8988T (cell line): ENCODE measurements around the gene LRMDA.
A peak's percentile ranks its signal among the peaks of the same experiment; 100 is the strongest.

ENCODE experiments used
- DNase-seq: peaks from one replicate; pipeline ENCODE4 v3.0.0; 2011

The LRMDA gene

GRCh38 chr10:75431180-75432111 lies at the start of gene LRMDA:
Gene LRMDA, plus strand, starts transcription at chr10:75431624.
- peak; percentile 49 for DNase-seq

- DNase-seq, result no peak
Observed at GRCh38 chr10:75386128-75386527, 45.3 kb upstream of the LRMDA start.

- DNase-seq, result no peak
Observed at GRCh38 chr10:75388082-75388481, 43.3 kb upstream of the LRMDA start.

GRCh38 chr10:75390178-75390577 lies 41.2 kb upstream of the LRMDA start:
- no peak for DNase-seq

- no peak for DNase-seq
Observed at GRCh38 chr10:75392271-75392670, 39.2 kb upstream of the LRMDA start.

- no peak for DNase-seq
Observed at GRCh38 chr10:75392744-75393143, 38.7 kb upstream of the LRMDA start.

- DNase-seq, result no peak
Observed at GRCh38 chr10:75394221-75394620, 37.2 kb upstream of the LRMDA start.

GRCh38 chr10:75395066-75395931 lies 36.1 kb upstream of the LRMDA start:
- DNase-seq, result peak; percentile 92

GRCh38 chr10:75395932-75396630 lies 35.3 kb upstream of the LRMDA start:
- DNase-seq, result no peak

GRCh38 chr10:75396631-75397495 lies 34.6 kb upstream of the LRMDA start:
- DNase-seq, result no peak

GRCh38 chr10:75397496-75398199 lies 33.8 kb upstream of the LRMDA start:
- no peak for DNase-seq

GRCh38 chr10:75398200-75398691 lies 33.2 kb upstream of the LRMDA start:
- DNase-seq, result no peak

- DNase-seq, result no peak
Observed at GRCh38 chr10:75398692-75399460, 32.5 kb upstream of the LRMDA start.

- peak; percentile 93 for DNase-seq
Observed at GRCh38 chr10:75399461-75400162, 31.8 kb upstream of the LRMDA start.

GRCh38 chr10:75400163-75400770 lies 31.2 kb upstream of the LRMDA start:
- DNase-seq, result peak; percentile 61

- peak; percentile 66 for DNase-seq
Observed at GRCh38 chr10:75400771-75401568, 30.5 kb upstream of the LRMDA start.

- peak; percentile 98 for DNase-seq
Observed at GRCh38 chr10:75401569-75402485, 29.6 kb upstream of the LRMDA start, which contains the start of gene ZNF503. Gene ZNF503, minus strand, starts transcription at chr10:75401764. Its CDS starts 345 bp downstream, at chr10:75401419.
